HepG2 (cell line): ENCODE data around the gene STUB1. TPM values are rescaled to one million over a fixed set of nuclear protein-coding genes. Genes with fewer than 3 reads are reported as not detected.

ENCODE experiments used
- FOXK1 ChIP-seq: sonication (generic); formaldehyde crosslinking; IDR thresholded peaks from 2 replicates; pipeline ENCODE4 v1.4.0; 2020; ENCODE audit warnings: low read depth, missing genetic modification reagents, borderline replicate concordance
- HOXA9 ChIP-seq: sonication (generic); formaldehyde crosslinking; IDR thresholded peaks from 2 replicates; pipeline ENCODE4 v1.8.1; 2022; ENCODE audit warnings: missing genetic modification reagents, mild to moderate bottlenecking, moderate library complexity, borderline replicate concordance
- KLF16 ChIP-seq, 2 experiments: sonication (generic) in 1 of 2; formaldehyde crosslinking in 1 of 2; IDR thresholded peaks; 2 replicates each; pipeline versions ENCODE4 v1.6.1 to v1.8.0; 2016 to 2023; ENCODE audit warnings: missing genetic modification reagents in 2 of 2, missing compliant biosample characterization in 1 of 2
- PHF5A ChIP-seq: IDR thresholded peaks from one replicate; pipeline ENCODE4 v1.6.1; 2018; ENCODE audit warnings: low read depth, missing genetic modification reagents; ENCODE audit not compliant: unreplicated experiment
- ZBTB3 ChIP-seq: sonication (generic); formaldehyde crosslinking; IDR thresholded peaks from 2 replicates; pipeline ENCODE4 v1.4.0; 2020; ENCODE audit warnings: low read depth, mild to moderate bottlenecking, moderate library complexity, missing genetic modification reagents, borderline replicate concordance
- ZBTB7A ChIP-seq: sonication (generic); formaldehyde crosslinking; IDR thresholded peaks from 2 replicates; pipeline ENCODE4 v1.8.0; 2022; ENCODE audit warnings: mild to moderate bottlenecking, missing genetic modification reagents
- ZHX2 ChIP-seq, 2 experiments: sonication (generic) in 1 of 2; formaldehyde crosslinking in 1 of 2; IDR thresholded peaks; 2 replicates each; pipeline versions ENCODE4 v1.6.1 to v1.9.0; 2014 to 2022; ENCODE audit warnings: antibody characterized with exemption in 1 of 2, borderline replicate concordance in 1 of 2, inconsistent platforms in 1 of 2, low read depth in 1 of 2, missing genetic modification reagents in 1 of 2
- ZKSCAN1 ChIP-seq: fragments of 150-350 bp; IDR thresholded peaks from 2 replicates; pipeline ENCODE4 v1.6.1; 2014; ENCODE audit warnings: low read length
- ZNF143 ChIP-seq: sonication (generic); formaldehyde crosslinking; IDR thresholded peaks from 2 replicates; pipeline ENCODE4 v1.4.0; 2020; ENCODE audit warnings: missing genetic modification reagents
- ZNF766 ChIP-seq: sonication (generic); formaldehyde crosslinking; IDR thresholded peaks from 2 replicates; pipeline ENCODE4 v1.5.0; 2020; ENCODE audit warnings: missing genetic modification reagents, borderline replicate concordance
- ZNF83 ChIP-seq: sonication (generic); formaldehyde crosslinking; IDR thresholded peaks from 2 replicates; pipeline ENCODE4 v1.4.0; 2020; ENCODE audit warnings: missing genetic modification reagents, mild to moderate bottlenecking, borderline replicate concordance
- ZSCAN21 ChIP-seq: sonication (generic); formaldehyde crosslinking; IDR thresholded peaks from 2 replicates; pipeline ENCODE4 v1.8.0; 2022; ENCODE audit warnings: mild to moderate bottlenecking, missing genetic modification reagents, moderate library complexity, borderline replicate concordance
- ZSCAN22 ChIP-seq: sonication (generic); formaldehyde crosslinking; IDR thresholded peaks from 2 replicates; pipeline ENCODE4 v1.4.0; 2020; ENCODE audit warnings: mild to moderate bottlenecking, missing genetic modification reagents
- ZSCAN25 ChIP-seq: sonication (generic); formaldehyde crosslinking; IDR thresholded peaks from 2 replicates; pipeline ENCODE4 v1.8.0; 2022; ENCODE audit warnings: mild to moderate bottlenecking, missing genetic modification reagents
- polyA plus RNA-seq, 8 experiments: library from polyadenylated mRNA; depleted of rRNA in 3 of 8; stranded (reverse) in 7 of 8; unstranded in 1 of 8; fragments of >200 nt; fragmentation: Illumina TruSeq in 4 of 8; extraction: Trizol in 4 of 8; gene quantifications; 2 replicates each; pipeline versions ENCODE4 v1.2.1 to v1.2.3, GENCODE V29; 2011 to 2016; ENCODE audit warnings: low read depth in 4 of 8, missing spikeins in 1 of 8, mixed read lengths in 1 of 8; ENCODE audit not compliant: insufficient read depth in 1 of 8
- total RNA-seq, 5 experiments: library from RNA; depleted of rRNA; stranded (reverse); fragments of >200 nt; fragmentation: Illumina TruSeq; extraction: Trizol; gene quantifications; 2 replicates each; pipeline ENCODE4 v1.2.3, GENCODE V29; 2016; ENCODE audit warnings: low read depth in 1 of 5
- TF ChIP-seq, protein P1 (sequence below): sonication (generic); formaldehyde crosslinking; IDR thresholded peaks from 2 replicates; pipeline ENCODE4 v1.4.0; 2020; ENCODE audit warnings: missing genetic modification reagents

The STUB1 gene
- total and polyA plus RNA-seq, 2 of the 13 experiments (the other 11 are each of a cell fraction or from before 2014, with no cell fraction given), result 52.9 to 78.2 TPM

- TF ChIP-seq, protein P1, sequence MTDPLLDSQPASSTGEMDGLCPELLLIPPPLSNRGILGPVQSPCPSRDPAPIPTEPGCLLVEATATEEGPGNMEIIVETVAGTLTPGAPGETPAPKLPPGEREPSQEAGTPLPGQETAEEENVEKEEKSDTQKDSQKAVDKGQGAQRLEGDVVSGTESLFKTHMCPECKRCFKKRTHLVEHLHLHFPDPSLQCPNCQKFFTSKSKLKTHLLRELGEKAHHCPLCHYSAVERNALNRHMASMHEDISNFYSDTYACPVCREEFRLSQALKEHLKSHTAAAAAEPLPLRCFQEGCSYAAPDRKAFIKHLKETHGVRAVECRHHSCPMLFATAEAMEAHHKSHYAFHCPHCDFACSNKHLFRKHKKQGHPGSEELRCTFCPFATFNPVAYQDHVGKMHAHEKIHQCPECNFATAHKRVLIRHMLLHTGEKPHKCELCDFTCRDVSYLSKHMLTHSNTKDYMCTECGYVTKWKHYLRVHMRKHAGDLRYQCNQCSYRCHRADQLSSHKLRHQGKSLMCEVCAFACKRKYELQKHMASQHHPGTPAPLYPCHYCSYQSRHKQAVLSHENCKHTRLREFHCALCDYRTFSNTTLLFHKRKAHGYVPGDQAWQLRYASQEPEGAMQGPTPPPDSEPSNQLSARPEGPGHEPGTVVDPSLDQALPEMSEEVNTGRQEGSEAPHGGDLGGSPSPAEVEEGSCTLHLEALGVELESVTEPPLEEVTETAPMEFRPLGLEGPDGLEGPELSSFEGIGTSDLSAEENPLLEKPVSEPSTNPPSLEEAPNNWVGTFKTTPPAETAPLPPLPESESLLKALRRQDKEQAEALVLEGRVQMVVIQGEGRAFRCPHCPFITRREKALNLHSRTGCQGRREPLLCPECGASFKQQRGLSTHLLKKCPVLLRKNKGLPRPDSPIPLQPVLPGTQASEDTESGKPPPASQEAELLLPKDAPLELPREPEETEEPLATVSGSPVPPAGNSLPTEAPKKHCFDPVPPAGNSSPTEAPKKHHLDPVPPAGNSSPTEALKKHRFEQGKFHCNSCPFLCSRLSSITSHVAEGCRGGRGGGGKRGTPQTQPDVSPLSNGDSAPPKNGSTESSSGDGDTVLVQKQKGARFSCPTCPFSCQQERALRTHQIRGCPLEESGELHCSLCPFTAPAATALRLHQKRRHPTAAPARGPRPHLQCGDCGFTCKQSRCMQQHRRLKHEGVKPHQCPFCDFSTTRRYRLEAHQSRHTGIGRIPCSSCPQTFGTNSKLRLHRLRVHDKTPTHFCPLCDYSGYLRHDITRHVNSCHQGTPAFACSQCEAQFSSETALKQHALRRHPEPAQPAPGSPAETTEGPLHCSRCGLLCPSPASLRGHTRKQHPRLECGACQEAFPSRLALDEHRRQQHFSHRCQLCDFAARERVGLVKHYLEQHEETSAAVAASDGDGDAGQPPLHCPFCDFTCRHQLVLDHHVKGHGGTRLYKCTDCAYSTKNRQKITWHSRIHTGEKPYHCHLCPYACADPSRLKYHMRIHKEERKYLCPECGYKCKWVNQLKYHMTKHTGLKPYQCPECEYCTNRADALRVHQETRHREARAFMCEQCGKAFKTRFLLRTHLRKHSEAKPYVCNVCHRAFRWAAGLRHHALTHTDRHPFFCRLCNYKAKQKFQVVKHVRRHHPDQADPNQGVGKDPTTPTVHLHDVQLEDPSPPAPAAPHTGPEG (CRISPR knock-in tag), result 0 out of 2 replicates have a peak, but pooled peaks have one; percentile 54
- no peak for TF ChIP-seq ZNF83 (CRISPR knock-in tag)
- peak; percentile 91 for TF ChIP-seq ZSCAN25 (CRISPR knock-in tag)
- peak; percentile 73 for TF ChIP-seq ZHX2 (IDR thresholded peaks at IDR 0.05; ENCODE audit: low read depth)
- TF ChIP-seq ZHX2 (CRISPR knock-in tag; IDR thresholded peaks at IDR 0.05; ENCODE audit: borderline replicate concordance), result no peak; the same call in 1 of the 2 replicates
- TF ChIP-seq ZNF143 (CRISPR knock-in tag), result peak; percentile 65; the same call in 1 of the 2 replicates
- peak; percentile 87; the same call in 1 of the 2 replicates for TF ChIP-seq ZSCAN21 (CRISPR knock-in tag)
- no peak for TF ChIP-seq ZSCAN22
- peak; percentile 73; the same call in 1 of the 2 replicates for TF ChIP-seq ZNF766 (CRISPR knock-in tag)
- TF ChIP-seq ZKSCAN1, result no peak
- no peak for TF ChIP-seq ZBTB3 (CRISPR knock-in tag)
- TF ChIP-seq FOXK1 (CRISPR knock-in tag), result peak; percentile 59; the same call in 1 of the 2 replicates
- TF ChIP-seq ZBTB7A, result 0 out of 2 replicates have a peak, but pooled peaks have one; percentile 67
- TF ChIP-seq HOXA9 (CRISPR knock-in tag), result no peak; the same call in 1 of the 2 replicates
- TF ChIP-seq PHF5A, result peak; percentile 97
- TF ChIP-seq KLF16 (CRISPR knock-in tag; IDR thresholded peaks at IDR 0.05), result peak in 1 of 2 experiments; percentile 63; a peak in 1 of 4 replicates
Measured at GRCh38 chr16:667780-668518, 12.3 kb upstream of the STUB1 start, which contains the start of gene RHOT2 (continued).
